ENCODE data around the gene DESI1. TPM values are rescaled to one million over a fixed set of nuclear protein-coding genes. Genes with fewer than 3 reads are reported as not detected.
"Not testable (repeated sequence)": the region's sequence is repeated elsewhere in the genome, so short reads cannot be mapped to it uniquely, and the experiment has no call there.

DESI1 gene
- total RNA-seq, 1 experiment from 2014 or later: 26.0 TPM

DNA sequence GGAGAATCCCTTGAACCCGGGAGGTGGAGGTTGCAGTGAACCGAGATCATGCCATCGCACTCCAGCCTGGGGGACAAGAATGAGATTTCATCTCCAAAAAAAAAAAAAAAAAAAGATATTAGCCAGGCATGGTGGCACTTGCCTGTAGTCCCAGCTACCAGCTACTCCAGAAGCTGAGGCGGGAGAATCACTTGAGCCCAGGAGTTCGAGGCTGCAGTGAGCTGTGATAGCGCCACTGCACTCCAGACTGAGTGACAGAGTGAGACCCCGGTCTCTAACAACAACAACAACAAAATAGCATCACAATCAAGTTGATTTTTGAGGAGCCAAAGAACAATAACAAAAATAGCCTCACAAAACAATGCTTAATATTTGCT lies 33.5 kb downstream of the DESI1 start:
- no peak for DNase-seq (ENCODE audit: low read depth)

- no peak for DNase-seq (ENCODE audit: low read depth)
Measured at GRCh38 chr22:41585898-41586297, 34.9 kb downstream of the DESI1 start.

- DNase-seq (ENCODE audit: low read depth): no peak
Measured at GRCh38 chr22:41584881-41585280, 36.0 kb downstream of the DESI1 start.

GRCh38 chr22:41582694-41583093 lies 38.1 kb downstream of the DESI1 start:
- DNase-seq (ENCODE audit: low read depth): no peak

DNA sequence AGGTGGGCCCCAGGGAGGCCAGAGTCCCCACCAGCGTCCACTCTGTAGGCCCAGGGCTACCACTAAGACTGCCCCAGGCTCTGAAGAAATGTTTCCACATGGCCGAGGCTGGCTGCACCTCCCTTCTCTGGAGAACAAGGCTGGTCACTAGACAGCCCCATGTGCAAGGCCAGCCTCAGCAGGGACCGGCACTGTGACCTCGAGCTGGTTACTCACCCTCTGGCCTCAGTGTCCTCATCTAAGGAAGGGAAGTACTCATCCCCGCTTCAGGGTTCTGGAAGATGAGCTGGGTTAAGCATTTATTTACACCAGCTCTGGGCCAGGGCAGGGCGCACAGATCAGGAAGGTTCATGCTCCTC lies 40.9 kb downstream of the DESI1 start:
- DNase-seq (ENCODE audit: low read depth): no peak

GRCh38 chr22:41579297-41579996 lies 41.4 kb downstream of the DESI1 start:
- DNase-seq (ENCODE audit: low read depth): no peak

- no peak for DNase-seq (ENCODE audit: low read depth)
Measured at GRCh38 chr22:41578818-41579217, 42.0 kb downstream of the DESI1 start.

GRCh38 chr22:41578114-41578513 lies 42.7 kb downstream of the DESI1 start:
- no peak for DNase-seq (ENCODE audit: low read depth)

GRCh38 chr22:41576877-41577276 lies 44.0 kb downstream of the DESI1 start:
- peak; percentile 45 for DNase-seq (ENCODE audit: low read depth)

- DNase-seq (ENCODE audit: low read depth): no peak
Measured at GRCh38 chr22:41575533-41575932, 45.3 kb downstream of the DESI1 start.

- no peak for DNase-seq (ENCODE audit: low read depth)
Measured at GRCh38 chr22:41574847-41575381, 45.9 kb downstream of the DESI1 start.

- no peak for DNase-seq (ENCODE audit: low read depth)
Measured at GRCh38 chr22:41573677-41574076, 47.2 kb downstream of the DESI1 start.

GRCh38 chr22:41572305-41572704 lies 48.5 kb downstream of the DESI1 start:
- DNase-seq (ENCODE audit: low read depth): not testable (repeated sequence)

GRCh38 chr22:41571786-41572185 lies 49.1 kb downstream of the DESI1 start:
- no peak for DNase-seq (ENCODE audit: low read depth)

DNA sequence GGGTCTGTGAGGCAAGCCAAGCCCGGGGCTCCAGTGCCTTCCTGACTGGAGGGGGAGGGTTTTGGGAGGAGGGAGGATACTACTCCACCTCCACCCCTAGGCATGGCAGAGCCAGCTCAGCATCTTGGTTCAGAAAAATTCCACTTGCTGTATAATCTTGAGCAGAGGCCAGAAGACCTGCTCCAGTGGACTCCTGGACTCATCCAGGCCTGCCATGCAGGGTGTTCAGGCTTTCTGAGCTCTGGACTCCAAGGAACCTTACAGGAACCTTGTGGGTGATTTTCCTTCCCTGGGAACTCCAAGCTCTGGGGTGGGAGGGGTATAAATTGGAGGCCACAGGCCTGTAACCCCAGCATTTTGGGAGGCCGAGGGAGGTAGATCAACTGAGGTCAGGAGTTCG lies 50.6 kb downstream of the DESI1 start:
- peak; percentile 10 for DNase-seq (ENCODE audit: low read depth)

GRCh38 chr22:41568811-41569210 lies 52.0 kb downstream of the DESI1 start:
- DNase-seq (ENCODE audit: low read depth): no peak

DNA sequence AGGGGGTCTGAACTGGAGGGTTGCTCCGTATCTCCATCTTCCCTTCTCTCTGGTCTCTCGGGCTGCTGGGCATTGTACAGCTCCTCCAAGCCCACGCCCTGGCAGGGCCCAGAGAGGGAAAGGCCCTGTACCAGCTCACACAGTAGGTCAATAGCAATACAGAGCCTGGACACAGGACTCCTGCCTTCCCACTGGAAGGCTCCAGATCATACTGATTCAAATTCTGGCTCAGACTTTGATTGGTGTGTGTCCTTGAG lies 53.4 kb downstream of the DESI1 start:
- no peak for DNase-seq (ENCODE audit: low read depth)

- peak; percentile 91 for DNase-seq (ENCODE audit: low read depth)
Measured at GRCh38 chr22:41565403-41566054, 55.3 kb downstream of the DESI1 start.

DNA sequence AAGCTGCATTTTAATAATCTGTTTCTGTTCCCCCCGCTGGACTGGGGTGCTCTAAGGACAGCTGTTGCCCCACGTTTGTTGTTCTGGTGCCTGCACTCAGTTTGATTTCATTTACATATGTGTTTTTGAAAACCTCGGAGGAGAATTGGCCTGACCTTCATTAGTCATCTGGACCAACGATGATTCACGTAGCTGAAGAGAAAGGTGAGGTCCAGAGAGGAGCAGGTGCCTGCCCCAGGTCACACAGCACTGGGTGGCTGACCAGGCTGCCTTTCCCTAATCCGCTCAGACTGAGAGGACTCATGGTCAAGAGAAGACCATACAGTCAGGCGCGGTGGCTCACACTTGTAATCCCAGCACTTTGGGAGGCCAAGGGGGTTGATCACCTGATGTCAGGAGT lies 56.3 kb downstream of the DESI1 start:
- peak; percentile 72 for DNase-seq (ENCODE audit: low read depth)

DNA sequence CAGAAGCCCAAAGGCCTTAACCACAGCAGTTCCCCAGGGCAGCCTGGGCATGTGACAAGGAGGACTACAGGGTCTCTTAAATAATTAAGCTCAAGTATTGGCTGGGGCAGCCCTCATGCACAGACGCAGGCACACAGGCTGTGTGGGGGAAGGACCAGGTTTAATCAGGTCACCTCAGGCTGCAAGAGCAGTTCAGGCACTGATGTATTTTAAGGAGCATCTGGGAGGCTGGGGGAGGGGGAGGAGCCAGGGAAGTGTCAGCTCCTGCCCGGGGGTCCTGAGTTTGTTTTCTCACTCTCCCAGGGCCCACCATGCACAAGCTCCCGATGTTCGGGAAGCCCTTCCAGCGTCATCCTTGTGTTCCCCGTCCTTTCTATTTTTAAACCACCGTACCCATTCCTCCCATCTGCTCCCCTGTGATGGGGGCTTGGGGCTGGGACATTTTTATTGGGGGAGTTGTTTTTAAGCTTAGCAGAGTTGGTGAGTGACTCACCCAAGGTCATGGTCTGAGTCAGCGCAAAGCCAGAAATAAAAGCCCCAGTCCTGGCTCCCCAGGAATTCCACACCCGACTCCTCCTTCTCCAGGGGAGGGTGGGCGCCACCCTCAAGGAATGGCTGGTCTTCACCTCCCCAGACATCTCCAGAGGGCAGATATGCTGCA lies 57.7 kb downstream of the DESI1 start:
- DNase-seq (ENCODE audit: low read depth): peak; percentile 89

GRCh38 chr22:41562461-41562860 lies 58.4 kb downstream of the DESI1 start:
- DNase-seq (ENCODE audit: low read depth): no peak

DNA sequence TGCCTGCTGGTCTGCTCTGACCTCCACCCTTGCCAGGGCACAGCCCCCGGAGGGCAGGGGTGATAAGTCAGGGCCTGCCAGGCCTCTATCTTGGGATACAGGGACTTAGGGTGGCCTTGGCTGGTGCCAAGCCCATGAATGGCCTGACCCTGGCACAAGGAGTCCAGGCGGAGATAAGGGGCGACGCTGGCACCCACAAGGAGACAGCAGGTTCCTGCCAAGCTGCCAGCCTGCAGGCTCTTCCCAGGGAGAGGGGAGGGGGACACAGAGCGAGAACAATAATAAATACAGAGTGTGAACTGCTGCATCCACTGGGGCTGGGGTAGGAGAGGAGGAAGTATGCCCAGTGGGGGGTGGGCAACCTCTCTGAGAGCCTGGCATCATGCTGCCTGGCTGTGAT lies 59.1 kb downstream of the DESI1 start:
- DNase-seq (ENCODE audit: low read depth): no peak

DNA sequence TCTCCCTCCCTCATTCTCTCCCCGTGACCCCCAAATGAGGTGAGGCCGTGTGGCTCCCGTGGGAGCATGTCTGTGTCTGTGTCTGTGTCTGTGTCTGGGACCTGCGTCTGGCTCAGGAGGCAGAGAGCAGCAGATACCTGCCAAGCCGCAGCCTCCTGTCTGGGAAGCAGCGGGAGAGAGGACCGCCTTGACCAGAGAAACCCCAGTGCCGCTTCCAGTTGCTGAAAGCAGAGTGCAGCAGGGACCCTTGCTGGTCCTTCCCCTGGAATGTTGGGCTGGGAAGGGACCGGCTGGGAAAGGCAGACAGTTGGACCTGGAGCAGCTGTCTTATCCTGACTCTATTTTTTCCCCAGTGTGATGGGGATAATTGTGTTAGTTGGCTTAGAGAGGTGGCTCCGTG lies 59.5 kb downstream of the DESI1 start:
- no peak for DNase-seq (ENCODE audit: low read depth)

Measured in M059J (cell line).